ENCODE results near the gene SNCAIP. TPM values are rescaled to one million over a fixed set of nuclear protein-coding genes. Genes with fewer than 3 reads are reported as not detected.

Gene SNCAIP
- total and polyA plus RNA-seq, 2 of the 4 experiments (the other 2 are of a cell fraction) = 15.3 to 19.0 TPM

- Histone ChIP-seq H3K9me3 (ENCODE audit: control insufficient read depth, insufficient read depth, low read length) (no peaks in the 10 kb centered on the region), H3K36me3 (ENCODE audit: control insufficient read depth, insufficient read depth, low read length) (no peaks in the 10 kb centered on the region), H2BK15ac (ENCODE audit: low read depth, low read length) (no peak overlapping the region; the same call in 2 of the 3 replicates), H3K4me2 (ENCODE audit: low read depth, low read length) (no peak overlapping the region), H3K79me1 (ENCODE audit: low read depth in 1 of 2, low read length in 2 of 2) (no peaks in the 10 kb centered on the region), H3K9ac (ENCODE audit: low read depth, low read length) (no peak overlapping the region), H3K27ac (ENCODE audit: insufficient read depth, low read length) (no peak overlapping the region), H3K4me3 (ENCODE audit: insufficient read depth, low read depth, low read length) (no peak overlapping the region), H4K5ac (ENCODE audit: low read depth, low read length) (no peak overlapping the region; the same call in 1 of the 2 replicates), H4K91ac (ENCODE audit: insufficient read depth, low read depth, low read length) (no peak overlapping the region), H2BK5ac (ENCODE audit: low read depth, low read length, poor library complexity, severe bottlenecking) (no peak overlapping the region), H3K14ac (replicated peaks; ENCODE audit: low read depth, low read length) (no peak overlapping the region; the same call in 1 of the 2 replicates), H2BK20ac (ENCODE audit: low read depth, low read length) (peak overlapping the region; percentile 13; the same call in 1 of the 2 replicates), H3K27me3 (ENCODE audit: control insufficient read depth, insufficient read depth, low read length) (no peaks in the 10 kb centered on the region), H2BK120ac (ENCODE audit: low read depth, low read length) (0 out of 2 replicates have a peak overlapping the region, but pooled peaks have one; percentile 22), H3K4ac (ENCODE audit: low read depth, low read length) (no peak overlapping the region), H3K23ac (ENCODE audit: low read depth, low read length) (no peak overlapping the region), H3K56ac (ENCODE audit: extremely low read depth, insufficient read depth, low read length) (no peak overlapping the region), H3K4me1 (ENCODE audit: control insufficient read depth, insufficient read depth, low read length) (peaks cover 9% of the 10 kb centered on the region), H2AFZ (replicated peaks; ENCODE audit: low read length, poor library complexity) (peak overlapping the region; percentile 34), H4K20me1 (ENCODE audit: insufficient read depth, low read length) (no peaks in the 10 kb centered on the region), H4K8ac (ENCODE audit: low read depth in 2 of 2, low read length in 2 of 2) (peak overlapping the region in 1 of 2 experiments; percentile 57; a peak in 2 of 4 replicates), H2AK9ac (replicated peaks; ENCODE audit: low read depth, low read length, poor library complexity) (no peak overlapping the region), H3K18ac (ENCODE audit: low read depth, low read length) (no peak overlapping the region), H2AK5ac (ENCODE audit: low read depth, low read length) (no peak overlapping the region), H3K9me1 (ENCODE audit: insufficient read depth, low read length) (no peaks in the 10 kb centered on the region; the same call in 1 of the 2 replicates)
- ChIA-PET CTCF (interaction anchor here (0.6 to 3.1 kb wide), 9 partner anchors 10 to 220 kb away, joined by 3 to 29 read pairs (median 4); no protein-coding TSS in a partner anchor), POLR2A (ENCODE audit: unreplicated experiment) (no interaction called here)
- BruUV-seq (replicated peaks) = no TSS peak
- WGBS, 2 experiments (ENCODE audit: extremely low coverage in 2 of 2, insufficient read length in 1 of 2) = 61% methylated on average over 5 of the region's 7 CpGs; no CpG with 5 or more reads in 1 of the 2 experiments
- in situ Hi-C loops (cut with MboI; ENCODE audit: low sequenced_read_pairs) = loop anchor here (25.0 kb wide), 1 partner anchor 453 kb away; the partner anchor contains the start of gene SRFBP1
- dilution Hi-C loops (cut with HindIII; ENCODE audit: low sequenced_read_pairs, unreplicated experiment) = loop anchor here (25.0 kb wide), 1 partner anchor 228 kb away; no protein-coding TSS in a partner anchor
- DNase-seq (peak; percentile 80), ATAC-seq (ENCODE audit: low read depth) (peak; percentile 97)
- TF ChIP-seq CHD1 (IDR thresholded peaks at IDR 0.05; ENCODE audit: low read depth, low read length) (no peak), MAFK (IDR thresholded peaks at IDR 0.05; ENCODE audit: low read depth, low read length) (no peak), RAD21 (IDR thresholded peaks at IDR 0.05; ENCODE audit: low read length) (peak; percentile 87), CTCF (conservative IDR thresholded peaks at IDR 0.05; ENCODE audit: low read depth, low read length) (peak; percentile 85), SMC3 (IDR thresholded peaks at IDR 0.05; ENCODE audit: low read depth, low read length) (peak; percentile 86)
- intact Hi-C loops (cut with micrococcal nuclease) = loop anchor here (1.0 to 10.0 kb wide), 5 partner anchors 82 to 450 kb away; partner anchors contain the start of genes SNCAIP and SRFBP1
These were observed 103.2 kb downstream of the SNCAIP start for GRCh38 chr5:122415030-122415800.

Data from IMR-90 (cell line).